Esophagus muscularis mucosa (tissue), 4 donors: ENCODE measurements around the gene CCN6.

ENCODE experiments used
- EP300 ChIP-seq: sonication (generic); formaldehyde crosslinking; IDR thresholded peaks from one replicate; pipeline ENCODE4 v1.6.1; 2017; ENCODE audit warnings: antibody characterized with exemption
- POLR2A ChIP-seq: fragments of 450-650 bp; IDR thresholded peaks from one replicate; pipeline ENCODE4 v1.6.1; 2017; ENCODE audit warnings: antibody characterized with exemption, moderate library complexity, mild to moderate bottlenecking, low read depth
- TF ChIP-seq, protein P1 (sequence below), 3 experiments: fragments of 200-600 bp in 2 of 3; fragments of 450-650 bp in 1 of 3; sonication (generic) in 2 of 3; IDR thresholded peaks; one replicate each; pipeline ENCODE4 v1.5.1; 2017 to 2019; ENCODE audit warnings: antibody characterized with exemption in 3 of 3, mild to moderate bottlenecking in 2 of 3, moderate library complexity in 1 of 3

DNA sequence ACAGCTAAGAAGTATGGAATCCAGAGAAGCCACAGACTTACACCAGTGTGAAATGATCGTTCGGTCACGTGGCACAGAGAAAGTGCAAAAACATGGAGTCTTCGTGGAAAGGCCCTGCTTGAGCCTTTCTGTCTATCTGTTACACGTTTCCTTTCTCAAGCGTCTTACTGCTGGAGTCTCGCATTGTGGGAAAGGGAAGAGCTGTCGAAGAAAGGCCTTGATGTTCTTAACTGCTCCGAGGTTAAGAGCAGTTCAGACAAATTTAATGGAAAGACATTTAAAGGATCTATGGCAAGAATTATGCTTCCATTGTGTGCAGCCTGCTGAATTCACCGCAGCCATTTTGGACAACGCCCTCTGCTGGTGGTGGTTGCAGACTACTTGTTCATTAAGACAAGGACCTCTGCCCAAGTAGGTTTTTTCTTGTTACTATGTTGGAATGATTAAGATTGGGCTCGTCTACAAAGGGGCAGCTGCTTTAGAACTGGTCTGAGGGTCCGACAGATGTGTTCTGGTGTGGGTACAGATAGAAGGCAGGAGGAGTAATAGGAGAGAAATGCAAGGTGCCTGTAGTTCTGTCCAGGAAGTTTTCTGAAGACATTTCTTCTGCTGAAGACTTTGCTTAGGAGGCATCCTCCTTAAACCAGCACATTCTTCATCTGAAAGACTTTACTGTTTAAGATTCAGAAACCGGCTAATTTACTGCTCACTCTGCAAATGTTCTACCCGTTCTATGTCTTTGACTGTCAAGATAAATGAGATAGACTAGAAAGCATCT, 24.7 kb upstream of the CCN6 start:
- TF ChIP-seq EP300: no peak
- TF ChIP-seq POLR2A: no peak
- TF ChIP-seq, protein P1, sequence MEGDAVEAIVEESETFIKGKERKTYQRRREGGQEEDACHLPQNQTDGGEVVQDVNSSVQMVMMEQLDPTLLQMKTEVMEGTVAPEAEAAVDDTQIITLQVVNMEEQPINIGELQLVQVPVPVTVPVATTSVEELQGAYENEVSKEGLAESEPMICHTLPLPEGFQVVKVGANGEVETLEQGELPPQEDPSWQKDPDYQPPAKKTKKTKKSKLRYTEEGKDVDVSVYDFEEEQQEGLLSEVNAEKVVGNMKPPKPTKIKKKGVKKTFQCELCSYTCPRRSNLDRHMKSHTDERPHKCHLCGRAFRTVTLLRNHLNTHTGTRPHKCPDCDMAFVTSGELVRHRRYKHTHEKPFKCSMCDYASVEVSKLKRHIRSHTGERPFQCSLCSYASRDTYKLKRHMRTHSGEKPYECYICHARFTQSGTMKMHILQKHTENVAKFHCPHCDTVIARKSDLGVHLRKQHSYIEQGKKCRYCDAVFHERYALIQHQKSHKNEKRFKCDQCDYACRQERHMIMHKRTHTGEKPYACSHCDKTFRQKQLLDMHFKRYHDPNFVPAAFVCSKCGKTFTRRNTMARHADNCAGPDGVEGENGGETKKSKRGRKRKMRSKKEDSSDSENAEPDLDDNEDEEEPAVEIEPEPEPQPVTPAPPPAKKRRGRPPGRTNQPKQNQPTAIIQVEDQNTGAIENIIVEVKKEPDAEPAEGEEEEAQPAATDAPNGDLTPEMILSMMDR (IDR thresholded peaks at IDR 0.05): peak; percentile 44 to 59 (median 49)
